Endothelial cell of umbilical vein (primary cell): ENCODE results near the gene MYO19. TPM values are rescaled to one million over a fixed set of nuclear protein-coding genes. Genes with fewer than 3 reads are reported as not detected.
A peak's percentile ranks its signal among the peaks of the same experiment; 100 is the strongest.

Experiments
- BruUV-seq: library from RNA; stranded (reverse); fragments of 400-500 nt; replicated peaks from 2 replicates; lab custom pipeline; 2021; lab: Mats Ljungman, UMichigan
- CTCF ChIA-PET: fragments of 300-600, 350-600 bp; sonication (Branson Sonifier 250); formaldehyde crosslinking; loops from one replicate; lab custom pipeline; 2021; ENCODE audit warnings: antibody characterized with exemption, inconsistent platforms; lab: Charles Lee
- POLR2A ChIA-PET: fragments of 300-600, 350-600 bp; sonication (Branson Sonifier 250); formaldehyde crosslinking; loops from one replicate; lab custom pipeline; 2021; ENCODE audit warnings: antibody characterized with exemption, inconsistent platforms; lab: Charles Lee
- DNase-seq: peaks from one replicate; pipeline ENCODE4 v3.0.0-alpha.2; 2011; ENCODE audit warnings: low read depth, low spot score
- FAIRE-seq: peaks from 2 replicates; lab custom pipeline; 2011; peaks lifted over from hg19 to GRCh38; lab: Jason Lieb, UNC
- H2AFZ ChIP-seq: 2 replicates; pipeline ENCODE4 v1.6.0; 2012; ENCODE audit warnings: low read depth, low read length, control low read depth, inconsistent platforms
- H3K27ac ChIP-seq: 2 replicates; pipeline ENCODE4 v1.5.1; 2011; ENCODE audit warnings: low read depth, mild to moderate bottlenecking, control low read depth, low read length, moderate library complexity; ENCODE audit not compliant: insufficient read depth
- H3K27me3 ChIP-seq, 2 experiments: 2 replicates each; pipeline versions ENCODE4 v1.6.0 to v1.6.1; 2011; ENCODE audit warnings: low read length in 2 of 2, mixed read lengths in 1 of 2; ENCODE audit not compliant: control insufficient read depth in 2 of 2, insufficient read depth in 2 of 2
- H3K36me3 ChIP-seq, 2 experiments: 2 replicates in 1 of 2; 3 replicates in 1 of 2; pipeline ENCODE4 v1.5.1; 2011; ENCODE audit warnings: low read length in 2 of 2, mild to moderate bottlenecking in 1 of 2, moderate library complexity in 1 of 2; ENCODE audit not compliant: control insufficient read depth in 2 of 2, insufficient read depth in 2 of 2; ENCODE audit errors: extremely low read depth in 1 of 2
- H3K4me1 ChIP-seq: 3 replicates; pipeline ENCODE4 v1.5.1; 2011; ENCODE audit warnings: mild to moderate bottlenecking, low read length; ENCODE audit not compliant: control insufficient read depth, insufficient read depth; ENCODE audit errors: extremely low read depth
- H3K4me2 ChIP-seq: 2 replicates; pipeline ENCODE4 v1.6.1; 2011; ENCODE audit warnings: low read length, control low read depth, mixed read lengths; ENCODE audit not compliant: insufficient read depth
- H3K4me3 ChIP-seq, 3 experiments: fragments of 200-600 bp in 1 of 3; sonication (generic), shearing (Covaris generic) in 1 of 3; replicated peaks in 1 of 3; 2 replicates each; pipeline ENCODE4 v1.5.1; 2011 to 2016; ENCODE audit warnings: control low read depth in 3 of 3, low read length in 3 of 3, mild to moderate bottlenecking in 2 of 3, inconsistent platforms in 1 of 3, low read depth in 1 of 3, moderate library complexity in 1 of 3; ENCODE audit not compliant: insufficient read depth in 1 of 3
- H3K79me2 ChIP-seq: 2 replicates; pipeline ENCODE4 v1.6.0; 2012; ENCODE audit warnings: low read length, inconsistent platforms; ENCODE audit not compliant: control insufficient read depth, insufficient read depth
- H3K9ac ChIP-seq: replicated peaks from 2 replicates; pipeline ENCODE3; 2011; ENCODE audit warnings: low read length, control low read depth; ENCODE audit not compliant: insufficient read depth; ENCODE audit errors: extremely low read depth
- H3K9me1 ChIP-seq: replicated peaks from 3 replicates; pipeline ENCODE4 v1.6.0; 2011; ENCODE audit warnings: mild to moderate bottlenecking, low read length; ENCODE audit not compliant: control insufficient read depth, insufficient read depth; ENCODE audit errors: extremely low read depth
- H3K9me3 ChIP-seq: replicated peaks from 2 replicates; pipeline ENCODE4 v1.5.1; 2012; ENCODE audit warnings: low read length, inconsistent platforms; ENCODE audit not compliant: control insufficient read depth, insufficient read depth
- H4K20me1 ChIP-seq: replicated peaks from 2 replicates; pipeline ENCODE3; 2011; ENCODE audit warnings: mild to moderate bottlenecking, low read length; ENCODE audit not compliant: control insufficient read depth, insufficient read depth; ENCODE audit errors: extremely low read depth
- EZH2 ChIP-seq: IDR thresholded peaks from 2 replicates; pipeline ENCODE4 v1.6.1; 2012; ENCODE audit warnings: borderline replicate concordance, low read depth, mild to moderate bottlenecking, moderate library complexity, low read length, inconsistent platforms; ENCODE audit not compliant: severe bottlenecking
- FOS ChIP-seq: IDR thresholded peaks from 2 replicates; pipeline ENCODE4 v1.6.1; 2011; ENCODE audit warnings: mild to moderate bottlenecking, low read length, moderate library complexity, borderline replicate concordance; ENCODE audit not compliant: insufficient read depth
- GATA2 ChIP-seq: IDR thresholded peaks from 2 replicates; pipeline ENCODE4 v1.7.0; 2011; ENCODE audit warnings: low read depth, mild to moderate bottlenecking, moderate library complexity, mixed read lengths, low read length; ENCODE audit not compliant: insufficient read length, insufficient read depth
- POLR2A ChIP-seq: IDR thresholded peaks from 2 replicates; pipeline ENCODE4 v1.6.1; 2012; ENCODE audit warnings: low read depth, mild to moderate bottlenecking, control low read depth, low read length
- dilution Hi-C: fragments of 300-500 bp; cut with MboI; formaldehyde crosslinking; loops from one replicate; pipeline ENCODE4 v1.15.0; 2019; ENCODE audit warnings: low sequenced_read_pairs; ENCODE audit not compliant: extremely low pct_ligation_motif_present
- intact Hi-C: fragments of 100-400 bp; cut with micrococcal nuclease; formaldehyde crosslinking; loops from one replicate; pipeline ENCODE4 v1.10.0; 2022
- polyA plus RNA-seq, 4 experiments: library from polyadenylated mRNA; depleted of rRNA in 3 of 4; stranded (reverse) in 3 of 4; unstranded in 1 of 4; fragments of >200 nt; gene quantifications; 2 replicates each; pipeline versions ENCODE4 v1.2.1 to v1.2.3, GENCODE V29; 2011 to 2012; ENCODE audit warnings: missing spikeins in 1 of 4
- total RNA-seq: library from RNA; stranded (reverse); gene quantifications from 2 replicates; pipeline ENCODE4 v1.2.3, GENCODE V29; 2021
- TF ChIP-seq, protein P1 (sequence below), 2 donors: IDR thresholded peaks; 1 replicate in 1 of 2; 2 replicates in 1 of 2; pipeline ENCODE4 v1.5.1; 2011; ENCODE audit warnings: low read length in 2 of 2, mild to moderate bottlenecking in 2 of 2, moderate library complexity in 2 of 2, control low read depth in 1 of 2, inconsistent platforms in 1 of 2, low read depth in 1 of 2; ENCODE audit not compliant: insufficient read depth in 1 of 2; ENCODE audit errors: extremely low read depth in 1 of 2

Gene MYO19
- total and polyA plus RNA-seq, 2 donors (not counting 3 experiments of a cell fraction or from before 2014, with no cell fraction given): 75.4 to 95.7 TPM

DNA sequence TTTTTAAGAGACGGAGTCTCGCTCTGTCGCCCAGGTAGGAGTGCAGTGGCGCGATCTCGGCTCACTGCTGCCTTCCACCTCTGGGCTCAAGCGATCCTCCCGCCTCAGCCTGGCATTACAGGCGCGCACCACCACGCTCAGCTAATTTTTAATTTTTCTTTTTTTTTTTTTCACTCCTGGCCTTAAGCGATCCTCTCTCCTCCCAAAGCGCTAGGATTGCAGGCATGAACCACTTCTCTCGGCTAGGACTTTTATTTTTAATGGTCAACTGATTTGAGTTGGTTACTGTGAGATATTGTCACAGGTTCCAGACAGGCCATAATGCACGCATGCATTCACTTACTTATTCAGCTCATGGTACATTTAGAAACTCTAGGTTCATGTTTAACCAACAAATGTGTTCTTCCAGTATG lies 1.0 kb upstream of the MYO19 start:
- ChIA-PET POLR2A (interaction anchor here (0.6 kb wide), 1 partner anchor 9 kb away, joined by 3 read pairs; the partner anchor contains the start of gene GGNBP2), CTCF (interaction anchor here (2.8 to 4.3 kb wide), 2 partner anchors 10 to 52 kb away, joined by 12 to 31 read pairs; partner anchors contain the start of gene GGNBP2)
- dilution Hi-C loops (no loop called here), intact Hi-C loops (loop anchor here (1.0 kb wide), 1 partner anchor 9 kb away; the partner anchor contains the start of gene GGNBP2)
- H2AFZ ChIP-seq: peak overlapping the region; percentile 7
- H3K79me2 ChIP-seq: peaks cover 6% of the 10 kb centered on the region
- peak overlapping the region; percentile 63 to 84 (median 70) for H3K4me3 ChIP-seq
- H3K27ac ChIP-seq: peak overlapping the region; percentile 84
- peaks cover 4 to 7% of the 10 kb centered on the region in 2 experiments for H3K36me3 ChIP-seq
- no peaks in the 10 kb centered on the region for H3K9me3 ChIP-seq
- DNase-seq (peak; percentile 9), FAIRE-seq (no peak)
- TSS peak; percentile 59 for BruUV-seq
- no peaks in the 10 kb centered on the region for H3K27me3 ChIP-seq
- H3K9me1 ChIP-seq: no peaks in the 10 kb centered on the region
- H3K4me1 ChIP-seq: peaks cover 8% of the 10 kb centered on the region
- H3K9ac ChIP-seq: peak overlapping the region; percentile 94
- no peaks in the 10 kb centered on the region for H4K20me1 ChIP-seq
- H3K4me2 ChIP-seq: peak overlapping the region; percentile 86
- TF ChIP-seq GATA2 (no peak), POLR2A (peak; percentile 0)

DNA sequence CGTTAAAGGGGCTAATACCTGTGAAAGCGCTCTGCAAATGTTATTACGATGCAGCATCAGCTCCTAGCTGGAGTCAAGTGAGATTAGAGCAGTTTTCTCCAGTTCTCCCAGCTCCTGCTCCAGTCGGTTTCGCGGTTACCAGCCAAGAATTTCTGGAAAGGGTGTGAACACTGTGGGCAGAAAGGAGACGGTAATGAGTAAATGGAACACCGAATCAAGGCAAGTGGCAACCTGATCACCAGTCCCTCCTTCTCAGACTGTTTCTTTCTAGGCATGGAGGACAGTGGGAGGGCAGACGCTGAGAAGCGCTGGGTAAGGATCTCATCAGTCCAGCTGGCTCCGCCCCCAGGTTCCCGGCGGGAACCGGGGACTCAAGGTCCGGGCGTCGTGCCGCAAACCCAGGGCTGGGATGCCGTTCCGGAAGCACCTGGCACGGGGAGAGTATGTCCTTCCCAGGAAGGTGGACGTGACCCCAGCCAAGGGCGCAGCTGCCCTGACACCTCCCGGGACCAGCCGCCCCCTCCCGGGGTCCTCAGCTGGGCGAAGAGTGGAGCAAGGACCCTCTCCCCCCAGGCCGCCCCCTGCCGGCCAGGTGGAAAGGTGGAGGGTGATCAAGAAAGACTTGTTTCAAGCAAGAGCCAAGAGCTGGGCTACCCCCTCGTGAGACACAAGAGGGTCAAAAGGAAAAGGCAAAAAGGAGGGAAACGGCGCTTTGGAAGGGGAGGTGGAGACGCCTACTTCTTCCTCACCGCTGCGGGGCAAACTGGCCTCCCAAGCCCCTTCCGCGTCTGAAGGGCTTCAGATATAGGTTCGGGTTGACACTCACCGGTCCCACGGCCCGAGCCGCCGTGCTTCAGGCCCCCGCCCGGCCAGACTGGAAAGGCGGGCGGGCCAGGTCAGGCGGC lies 481 bp downstream of the MYO19 start:
- peak overlapping the region; percentile 94 for H3K9ac ChIP-seq
- BruUV-seq: no TSS peak
- peaks cover 6% of the 10 kb centered on the region for H3K79me2 ChIP-seq
- TF ChIP-seq, protein P1, sequence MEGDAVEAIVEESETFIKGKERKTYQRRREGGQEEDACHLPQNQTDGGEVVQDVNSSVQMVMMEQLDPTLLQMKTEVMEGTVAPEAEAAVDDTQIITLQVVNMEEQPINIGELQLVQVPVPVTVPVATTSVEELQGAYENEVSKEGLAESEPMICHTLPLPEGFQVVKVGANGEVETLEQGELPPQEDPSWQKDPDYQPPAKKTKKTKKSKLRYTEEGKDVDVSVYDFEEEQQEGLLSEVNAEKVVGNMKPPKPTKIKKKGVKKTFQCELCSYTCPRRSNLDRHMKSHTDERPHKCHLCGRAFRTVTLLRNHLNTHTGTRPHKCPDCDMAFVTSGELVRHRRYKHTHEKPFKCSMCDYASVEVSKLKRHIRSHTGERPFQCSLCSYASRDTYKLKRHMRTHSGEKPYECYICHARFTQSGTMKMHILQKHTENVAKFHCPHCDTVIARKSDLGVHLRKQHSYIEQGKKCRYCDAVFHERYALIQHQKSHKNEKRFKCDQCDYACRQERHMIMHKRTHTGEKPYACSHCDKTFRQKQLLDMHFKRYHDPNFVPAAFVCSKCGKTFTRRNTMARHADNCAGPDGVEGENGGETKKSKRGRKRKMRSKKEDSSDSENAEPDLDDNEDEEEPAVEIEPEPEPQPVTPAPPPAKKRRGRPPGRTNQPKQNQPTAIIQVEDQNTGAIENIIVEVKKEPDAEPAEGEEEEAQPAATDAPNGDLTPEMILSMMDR (IDR thresholded peaks at IDR 0.05; ENCODE audit: extremely low read depth in 1 of 2, insufficient read depth in 1 of 2, low read depth in 1 of 2, low read length in 2 of 2): peak; percentile 52 to 61
- TF ChIP-seq EZH2 (no peak), FOS (no peak), GATA2 (no peak)
- intact Hi-C loops (loop anchor here (1.0 kb wide), 1 partner anchor 48 kb away; the partner anchor contains the start of gene ZNHIT3), dilution Hi-C loops (no loop called here)
- peaks cover 4 to 7% of the 10 kb centered on the region in 2 experiments for H3K36me3 ChIP-seq
- DNase-seq: no peak
- no peak for FAIRE-seq
- H3K27ac ChIP-seq: peak overlapping the region; percentile 84
- no peaks in the 10 kb centered on the region for H3K27me3 ChIP-seq
- no peaks in the 10 kb centered on the region for H4K20me1 ChIP-seq
- no peaks in the 10 kb centered on the region for H3K9me1 ChIP-seq
- no peaks in the 10 kb centered on the region for H3K9me3 ChIP-seq
- H3K4me2 ChIP-seq: peak overlapping the region; percentile 86
- H3K4me3 ChIP-seq: peak overlapping the region; percentile 59 to 84 (median 63)
- peaks cover 14% of the 10 kb centered on the region for H3K4me1 ChIP-seq
- ChIA-PET CTCF (interaction anchor here (0.6 to 4.3 kb wide), 8 partner anchors 11 to 68 kb away, joined by 3 to 31 read pairs (median 4); partner anchors contain the start of gene GGNBP2), POLR2A (interaction anchor here (1.0 kb wide), 1 partner anchor 11 kb away, joined by 6 read pairs; the partner anchor contains the start of gene GGNBP2)
- peak overlapping the region; percentile 70 for H2AFZ ChIP-seq
